Measurements from ENCODE around the gene EPHA5.

Gene EPHA5

DNA sequence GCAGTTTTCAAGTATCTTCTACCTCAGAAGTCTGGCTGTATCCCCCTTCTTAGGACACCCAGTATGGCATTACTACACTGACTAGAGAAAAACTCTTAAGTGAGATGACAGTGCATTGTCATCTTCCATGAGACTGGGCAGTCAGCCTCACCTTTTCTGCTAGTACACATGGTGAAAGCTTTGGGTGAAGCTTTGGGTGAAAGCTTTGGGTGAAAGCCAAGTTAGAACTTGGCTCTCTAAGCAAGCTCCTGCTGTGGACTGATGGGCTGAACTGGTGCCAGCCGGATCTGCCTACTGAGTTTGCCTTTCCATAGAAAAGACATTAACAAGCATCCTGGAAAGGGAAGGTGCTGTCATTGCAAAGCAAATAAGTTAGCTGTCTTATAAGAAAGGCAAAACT, 8.8 kb downstream of the EPHA5 start:
- DNase-seq (ENCODE audit: insufficient read length), result no peak
- FAIRE-seq, result no peak
- no peak for TF ChIP-seq POLR2A (IDR thresholded peaks at IDR 0.05; ENCODE audit: low read depth, low read length)
- TF ChIP-seq TAF1 (IDR thresholded peaks at IDR 0.05; ENCODE audit: borderline replicate concordance, low read depth, low read length), result no peak
- no peak for TF ChIP-seq POLR2AphosphoS5 (IDR thresholded peaks at IDR 0.05; ENCODE audit: low read depth, low read length)

DNA sequence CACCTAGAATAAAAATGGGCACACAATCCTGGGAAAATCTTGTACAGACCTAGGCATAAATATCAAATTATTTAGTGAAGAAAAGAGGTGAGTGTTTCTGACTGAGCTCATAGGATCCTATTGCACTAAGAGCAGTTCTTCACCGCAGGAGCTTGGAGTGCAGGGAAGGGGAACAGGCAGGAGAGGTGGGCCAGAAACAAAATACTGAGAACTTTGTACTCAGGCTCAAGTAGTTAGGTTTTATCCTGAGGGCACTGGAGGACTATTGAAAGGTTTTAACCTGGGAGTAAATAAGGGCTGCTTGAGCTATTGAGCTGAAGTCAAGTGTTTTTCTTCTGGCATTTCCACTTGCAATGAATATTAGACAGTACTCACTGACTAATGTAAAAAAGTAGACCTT, 12.2 kb downstream of the EPHA5 start:
- no peak for FAIRE-seq
- DNase-seq (ENCODE audit: insufficient read length), result no peak
- no peak for TF ChIP-seq TAF1 (IDR thresholded peaks at IDR 0.05; ENCODE audit: borderline replicate concordance, low read depth, low read length)
- TF ChIP-seq POLR2AphosphoS5 (IDR thresholded peaks at IDR 0.05; ENCODE audit: low read depth, low read length), result no peak
- no peak for TF ChIP-seq POLR2A (IDR thresholded peaks at IDR 0.05; ENCODE audit: low read depth, low read length)

DNA sequence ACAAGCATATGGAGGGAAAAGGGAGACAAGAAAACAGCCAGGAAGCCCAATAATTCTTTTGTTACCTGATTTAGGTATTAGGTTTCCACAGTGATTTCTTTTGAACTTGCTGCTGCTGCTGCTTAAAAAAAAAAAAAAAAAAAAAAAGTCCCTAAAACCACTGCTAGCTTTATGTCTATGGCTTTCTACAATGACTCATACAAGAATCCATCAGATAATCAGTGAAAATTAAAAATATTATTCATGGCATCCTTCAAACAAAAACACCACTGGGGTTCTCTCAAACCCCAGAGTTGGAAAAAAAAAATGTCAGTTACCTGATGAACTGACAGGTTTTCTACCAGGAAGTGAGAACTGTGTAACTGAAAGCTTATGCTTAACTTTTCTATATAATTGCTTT, 14.3 kb downstream of the EPHA5 start:
- DNase-seq (ENCODE audit: insufficient read length) (no peak), FAIRE-seq (no peak)
- TF ChIP-seq POLR2A (IDR thresholded peaks at IDR 0.05; ENCODE audit: low read depth, low read length) (no peak), TAF1 (IDR thresholded peaks at IDR 0.05; ENCODE audit: borderline replicate concordance, low read depth, low read length) (no peak), POLR2AphosphoS5 (IDR thresholded peaks at IDR 0.05; ENCODE audit: low read depth, low read length) (no peak)

DNA sequence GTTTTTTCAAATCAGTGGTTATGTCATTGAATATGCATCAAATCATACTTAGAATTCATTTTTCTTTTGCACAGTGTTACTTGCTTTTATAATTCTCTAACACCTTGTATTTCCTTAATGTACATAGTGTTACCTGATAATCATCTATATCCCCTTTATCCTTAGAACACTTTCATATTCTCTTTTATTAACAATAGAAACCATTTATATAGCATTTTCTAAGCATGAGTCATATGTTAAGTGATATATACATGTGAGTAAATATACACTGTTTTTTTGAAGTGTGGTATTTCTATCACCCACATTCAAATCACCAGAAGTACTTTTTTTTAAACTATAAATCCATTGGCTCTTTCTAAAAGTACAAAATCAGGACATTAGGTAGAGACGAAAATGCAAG, 15.3 kb downstream of the EPHA5 start:
- DNase-seq (ENCODE audit: insufficient read length) (no peak), FAIRE-seq (no peak)
- TF ChIP-seq POLR2A (IDR thresholded peaks at IDR 0.05; ENCODE audit: low read depth, low read length), result no peak
- no peak for TF ChIP-seq POLR2AphosphoS5 (IDR thresholded peaks at IDR 0.05; ENCODE audit: low read depth, low read length)
- TF ChIP-seq TAF1 (IDR thresholded peaks at IDR 0.05; ENCODE audit: borderline replicate concordance, low read depth, low read length), result no peak

DNA sequence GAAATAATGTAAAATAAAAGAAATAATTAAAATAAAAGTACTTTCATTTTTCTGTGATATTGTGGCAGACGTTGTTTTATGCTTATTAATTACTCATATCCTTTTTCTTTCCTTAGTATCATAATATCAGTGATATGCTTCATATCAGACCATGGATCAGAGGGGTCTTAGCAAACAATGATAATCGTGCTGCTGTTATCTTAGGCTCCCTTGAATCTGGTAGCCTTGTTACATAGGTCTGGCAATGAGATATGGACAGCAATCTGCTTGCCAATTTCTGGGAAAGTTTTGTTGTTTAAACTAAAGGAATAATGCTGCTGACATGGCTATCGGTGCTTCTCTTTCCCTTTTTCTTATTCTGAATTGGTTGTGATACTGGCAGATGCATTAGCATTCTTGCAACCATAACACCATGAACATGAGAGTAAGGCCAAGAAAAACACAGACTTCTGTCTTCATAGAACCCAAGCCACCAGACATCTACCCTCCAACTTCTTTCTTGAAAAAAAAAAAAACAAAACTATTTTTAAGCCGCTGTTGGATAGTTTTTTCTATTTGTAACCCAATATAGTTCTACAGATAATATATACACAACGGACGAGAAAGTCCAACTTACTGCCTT, 16.4 kb downstream of the EPHA5 start:
- TF ChIP-seq POLR2A (IDR thresholded peaks at IDR 0.05; ENCODE audit: low read depth, low read length), result no peak
- no peak for TF ChIP-seq POLR2AphosphoS5 (IDR thresholded peaks at IDR 0.05; ENCODE audit: low read depth, low read length)
- no peak for TF ChIP-seq TAF1 (IDR thresholded peaks at IDR 0.05; ENCODE audit: borderline replicate concordance, low read depth, low read length)
- DNase-seq (ENCODE audit: insufficient read length) (no peak), FAIRE-seq (no peak)

DNA sequence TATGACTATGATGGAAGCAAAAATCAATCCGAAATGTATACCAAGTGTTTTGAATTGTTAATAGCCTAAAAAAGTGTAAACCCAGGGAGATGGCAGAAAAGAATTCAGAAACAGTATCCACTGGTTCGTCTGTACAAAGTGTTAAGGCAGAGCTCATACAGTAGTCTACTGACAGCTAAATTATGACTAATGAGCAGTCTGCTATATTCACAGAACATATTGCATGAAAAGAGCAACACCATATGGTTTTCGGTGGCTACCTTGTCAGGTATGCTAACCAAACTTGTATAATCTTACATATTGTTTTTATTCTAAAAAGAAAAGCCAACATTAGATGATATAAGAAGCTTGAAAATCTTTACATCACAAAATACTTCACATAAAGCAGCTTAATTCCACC, 18.5 kb downstream of the EPHA5 start:
- FAIRE-seq, result no peak
- no peak for DNase-seq (ENCODE audit: insufficient read length)
- no peak for TF ChIP-seq POLR2A (IDR thresholded peaks at IDR 0.05; ENCODE audit: low read depth, low read length)

DNA sequence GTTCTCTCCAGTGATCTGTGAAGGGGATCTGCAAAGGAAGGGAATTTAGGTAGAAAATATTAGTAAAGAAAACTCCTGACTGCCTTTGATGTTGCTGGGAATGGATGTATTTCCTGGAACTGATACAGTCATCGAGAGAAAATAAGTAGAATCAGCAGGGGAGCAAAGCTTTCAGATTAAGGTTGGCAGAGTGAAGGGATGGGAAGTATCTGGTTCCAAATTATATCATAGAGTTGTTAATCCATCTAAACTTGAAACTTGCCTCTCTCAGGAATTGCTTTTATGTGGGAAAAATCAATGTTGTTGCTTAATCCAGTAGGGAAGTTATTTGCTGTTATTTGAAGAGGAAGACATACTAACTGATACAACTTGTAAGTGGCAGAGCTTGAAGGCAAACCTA, 19.3 kb downstream of the EPHA5 start:
- no peak for FAIRE-seq
- DNase-seq (ENCODE audit: insufficient read length), result no peak
- TF ChIP-seq POLR2A (IDR thresholded peaks at IDR 0.05; ENCODE audit: low read depth, low read length), result no peak
- no peak for TF ChIP-seq TAF1 (IDR thresholded peaks at IDR 0.05; ENCODE audit: borderline replicate concordance, low read depth, low read length)
- no peak for TF ChIP-seq POLR2AphosphoS5 (IDR thresholded peaks at IDR 0.05; ENCODE audit: low read depth, low read length)

DNA sequence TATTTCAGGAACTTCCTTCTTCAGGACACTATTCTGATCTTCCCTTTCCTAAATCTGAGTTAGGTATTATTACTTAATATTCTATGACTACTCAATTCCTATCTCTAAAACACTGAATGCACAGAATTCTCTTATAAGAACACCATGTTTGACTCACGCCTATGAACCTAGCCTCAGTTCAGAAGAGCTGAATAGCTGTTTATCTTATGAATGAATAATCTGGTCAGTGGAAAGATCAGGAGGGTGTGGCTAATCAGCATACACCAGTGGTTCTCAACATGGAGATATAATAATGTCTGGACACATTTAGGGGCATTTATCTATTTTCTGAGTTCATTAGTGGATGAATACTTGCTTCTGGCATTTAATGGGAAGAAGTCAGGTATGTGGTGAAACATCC, 24.2 kb downstream of the EPHA5 start:
- FAIRE-seq (no peak), DNase-seq (ENCODE audit: insufficient read length) (no peak)
- no peak for TF ChIP-seq POLR2A (IDR thresholded peaks at IDR 0.05; ENCODE audit: low read depth, low read length)
- no peak for TF ChIP-seq TAF1 (IDR thresholded peaks at IDR 0.05; ENCODE audit: borderline replicate concordance, low read depth, low read length)
- TF ChIP-seq POLR2AphosphoS5 (IDR thresholded peaks at IDR 0.05; ENCODE audit: low read depth, low read length), result no peak

DNA sequence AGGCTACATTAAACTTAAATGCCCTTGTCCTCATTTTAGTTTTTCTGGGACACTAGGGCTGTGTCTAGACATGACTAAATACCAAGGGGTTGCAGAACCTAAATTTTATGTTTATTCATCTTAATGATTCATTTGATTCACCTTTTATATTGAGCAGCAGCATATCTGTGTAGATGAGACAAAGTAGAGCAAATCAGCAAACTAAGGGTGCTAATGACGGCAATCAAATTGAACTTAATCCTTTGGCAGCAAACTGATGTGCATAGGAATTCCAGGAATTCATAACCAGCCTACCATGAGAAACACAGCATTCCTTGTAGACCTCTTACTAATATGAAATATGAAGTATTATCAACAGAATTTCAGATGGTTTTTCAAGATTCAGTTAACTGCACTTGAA, 25.1 kb downstream of the EPHA5 start:
- no peak for TF ChIP-seq POLR2A (IDR thresholded peaks at IDR 0.05; ENCODE audit: low read depth, low read length)
- no peak for DNase-seq (ENCODE audit: insufficient read length)
- no peak for FAIRE-seq

DNA sequence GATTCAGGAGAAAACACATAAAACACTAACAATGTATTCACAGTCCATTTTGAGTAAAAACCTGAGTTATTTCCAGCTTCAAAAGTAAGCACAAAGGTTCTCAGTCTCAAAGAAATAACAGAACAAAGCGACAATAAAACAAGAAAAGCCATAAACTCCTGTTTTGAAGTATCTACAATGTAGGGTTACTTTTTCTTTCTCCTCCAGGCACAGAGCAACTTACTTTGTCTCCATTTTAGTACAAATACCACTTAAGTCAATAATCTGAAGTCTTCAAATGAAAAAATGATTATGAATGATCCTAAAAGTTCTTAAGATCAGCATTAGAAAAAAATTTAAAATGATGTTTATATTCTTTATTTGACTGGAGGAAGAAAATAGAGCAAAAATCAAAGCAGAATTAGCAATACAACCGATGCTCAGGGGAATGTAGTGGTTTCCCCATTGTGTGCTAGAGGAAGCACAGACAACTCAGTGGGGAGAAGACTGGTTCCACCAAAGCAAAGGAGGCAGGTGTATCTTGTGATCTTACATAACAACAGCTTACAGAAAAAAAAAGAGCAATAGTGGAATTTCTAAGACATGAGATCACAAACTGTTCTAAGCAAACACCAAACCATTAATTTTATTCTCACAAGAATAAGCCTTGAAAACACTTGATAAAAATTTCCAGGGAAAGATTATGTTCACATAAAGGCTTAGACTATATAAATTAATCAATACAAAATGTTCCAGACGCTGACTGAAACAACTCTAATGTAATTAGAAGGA, 35.1 kb downstream of the EPHA5 start:
- FAIRE-seq (no peak), DNase-seq (ENCODE audit: insufficient read length) (no peak)
- TF ChIP-seq POLR2A (IDR thresholded peaks at IDR 0.05; ENCODE audit: low read depth, low read length), result no peak
- TF ChIP-seq TAF1 (IDR thresholded peaks at IDR 0.05; ENCODE audit: borderline replicate concordance, low read depth, low read length), result no peak
- no peak for TF ChIP-seq POLR2AphosphoS5 (IDR thresholded peaks at IDR 0.05; ENCODE audit: low read depth, low read length)

DNA sequence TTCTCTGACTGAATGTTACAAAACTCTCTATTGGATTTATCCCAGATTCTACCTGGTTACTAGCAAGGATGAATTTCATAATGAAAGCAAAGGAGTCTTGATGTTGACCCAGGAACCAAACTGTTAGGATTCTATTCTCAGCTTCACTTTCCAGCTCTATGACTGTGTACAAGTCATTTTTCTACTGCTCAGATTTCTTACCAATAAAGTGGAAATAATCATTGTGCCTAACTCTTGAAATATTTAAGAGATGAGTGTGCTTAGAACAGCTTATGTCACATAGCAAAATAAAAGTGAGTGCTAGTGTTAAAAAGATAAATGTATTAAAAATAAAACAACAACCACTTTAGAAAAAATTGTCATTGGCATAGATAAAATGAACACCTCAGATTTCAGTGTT, 45.6 kb downstream of the EPHA5 start:
- DNase-seq (ENCODE audit: insufficient read length) (no peak), FAIRE-seq (no peak)
- TF ChIP-seq POLR2A (IDR thresholded peaks at IDR 0.05; ENCODE audit: low read depth, low read length), result no peak
- TF ChIP-seq TAF1 (IDR thresholded peaks at IDR 0.05; ENCODE audit: borderline replicate concordance, low read depth, low read length), result no peak
- no peak for TF ChIP-seq POLR2AphosphoS5 (IDR thresholded peaks at IDR 0.05; ENCODE audit: low read depth, low read length)

DNA sequence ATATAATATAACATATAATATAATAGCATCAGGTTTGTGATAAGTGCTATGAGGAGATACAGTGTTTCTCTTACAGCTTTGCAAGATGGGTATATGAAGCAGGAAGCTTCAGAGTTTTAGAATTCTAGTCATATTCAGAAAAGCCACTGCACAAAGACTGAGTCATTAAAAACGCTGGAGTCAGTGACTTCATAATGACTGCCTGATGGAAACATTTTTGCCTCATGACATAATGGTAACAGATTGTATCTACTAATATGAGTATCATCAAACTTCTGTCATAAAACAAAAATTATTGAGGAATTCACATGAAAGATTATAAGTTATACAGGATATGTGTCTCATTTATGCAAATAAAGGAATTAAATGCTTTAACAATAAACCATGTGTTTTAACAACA, 46.8 kb downstream of the EPHA5 start:
- TF ChIP-seq POLR2A (IDR thresholded peaks at IDR 0.05; ENCODE audit: low read depth, low read length), result no peak
- FAIRE-seq (no peak), DNase-seq (ENCODE audit: insufficient read length) (no peak)

DNA sequence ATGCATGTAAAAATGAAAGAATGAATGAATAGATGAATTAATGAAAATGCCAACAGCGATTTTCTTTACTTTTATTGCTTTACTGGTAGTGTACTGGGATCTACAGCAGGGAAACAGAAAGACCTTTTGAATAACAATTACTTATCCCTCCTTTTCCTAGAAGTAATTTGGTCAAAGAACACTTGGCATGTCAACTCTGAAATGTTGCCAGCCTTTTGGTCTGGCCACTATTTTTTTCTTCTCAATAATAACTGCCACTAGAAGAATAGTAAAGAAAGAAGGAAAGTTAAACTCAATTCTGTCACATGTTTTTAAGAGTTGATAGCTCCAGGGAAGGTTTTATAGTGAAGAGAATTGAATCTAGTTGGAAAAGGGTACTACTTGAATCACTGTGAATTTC, 52.9 kb downstream of the EPHA5 start:
- no peak for TF ChIP-seq POLR2AphosphoS5 (IDR thresholded peaks at IDR 0.05; ENCODE audit: low read depth, low read length)
- no peak for TF ChIP-seq TAF1 (IDR thresholded peaks at IDR 0.05; ENCODE audit: borderline replicate concordance, low read depth, low read length)
- TF ChIP-seq POLR2A (IDR thresholded peaks at IDR 0.05; ENCODE audit: low read depth, low read length), result no peak

More for the DNA sequence above, 52.9 kb downstream of the EPHA5 start:
- FAIRE-seq (no peak), DNase-seq (ENCODE audit: insufficient read length) (no peak)

Measured in GM12892 (cell line).